Body of pancreas (tissue), 4 donors: ENCODE data around the gene NAT14. TPM values are rescaled to one million over a fixed set of nuclear protein-coding genes. Genes with fewer than 3 reads are reported as not detected.

Source experiments
- ATAC-seq: fragments of 150-250 bp; one replicate; pipeline ENCODE4 v1.9.1; 2016
- DNase-seq, 4 donors: peaks; one replicate each; pipeline ENCODE4 v3.0.0-alpha.2; 2019
- H3K27ac ChIP-seq, 4 donors: fragments of 200-600 bp; sonication (generic); 1 replicate in 3 of 4; 2 replicates in 1 of 4; pipeline versions ENCODE4 v1.5.1 to v1.6.1; 2016 to 2019; ENCODE audit warnings: mild to moderate bottlenecking in 1 of 4, mixed read lengths in 1 of 4, moderate library complexity in 1 of 4
- H3K27me3 ChIP-seq, 2 donors: fragments of 200-600 bp; sonication (generic); one replicate each; pipeline ENCODE4 v1.6.0; 2016; ENCODE audit warnings: mild to moderate bottlenecking in 1 of 2
- H3K36me3 ChIP-seq, 2 donors: fragments of 200-600 bp; sonication (generic); replicated peaks in 1 of 2; 2 replicates each; pipeline ENCODE4 v1.5.1; 2016; ENCODE audit warnings: low read depth in 2 of 2; ENCODE audit not compliant: insufficient read depth in 1 of 2
- H3K4me1 ChIP-seq: fragments of 200-600 bp; sonication (generic); one replicate; pipeline ENCODE4 v1.6.0; 2016
- H3K4me3 ChIP-seq, 2 donors: fragments of 200-600 bp; sonication (generic); 1 replicate in 1 of 2; 2 replicates in 1 of 2; pipeline ENCODE4 v1.5.1; 2016 to 2019
- H3K9me3 ChIP-seq, 3 donors: fragments of 200-600 bp; sonication (generic); 1 replicate in 2 of 3; 2 replicates in 1 of 3; pipeline ENCODE4 v1.5.1; 2016
- CTCF ChIP-seq, 7 experiments: fragments of 450-650 bp in 4 of 7; fragments of 200-600 bp in 3 of 7; sonication (generic) in 3 of 7; IDR thresholded peaks; one replicate each; pipeline ENCODE4 v1.5.1; 2016 to 2019; ENCODE audit warnings: antibody characterized with exemption in 7 of 7
- POLR2A ChIP-seq, 3 donors: fragments of 450-650 bp; IDR thresholded peaks; one replicate each; pipeline ENCODE4 v1.6.1; 2016; ENCODE audit warnings: antibody characterized with exemption in 3 of 3, mild to moderate bottlenecking in 2 of 3
- WGBS, 2 donors: methylation state at CpG; one replicate each; pipeline ENCODE4 v1.1.5; 2017; 5-methylcytosine and 5-hydroxymethylcytosine counted together
- intact Hi-C: fragments of 100-400 bp; cut with DNase I; formaldehyde crosslinking; loops from one replicate; pipeline ENCODE4 v1.15.1; 2023
- total RNA-seq, 2 donors: library from RNA; depleted of rRNA; stranded (reverse); fragments of >200 nt; gene quantifications; one replicate each; pipeline ENCODE4 v1.1.0, GENCODE V29; 2016

The NAT14 gene
- total RNA-seq, 2 donors from 2014 or later = 4.2 to 8.2 TPM

GRCh38 chr19:55478364-55478763 lies 6.6 kb upstream of the NAT14 start:
- H3K4me1 ChIP-seq = peaks cover 49% of the 10 kb centered on the region
- no peak for TF ChIP-seq CTCF (IDR thresholded peaks at IDR 0.05)
- no peak for DNase-seq
- ATAC-seq = no peak
- H3K9me3 ChIP-seq = no peaks in the 10 kb centered on the region
- WGBS, 2 donors = 79 to 80% methylated on average over 12 of the region's 12 CpGs
- H3K4me3 ChIP-seq = no peak overlapping the region
- H3K27me3 ChIP-seq = no peaks in the 10 kb centered on the region
- no peaks in the 10 kb centered on the region for H3K36me3 ChIP-seq
- peak overlapping the region; percentile 60 to 76 (median 73) for H3K27ac ChIP-seq
- intact Hi-C loops = no loop called here

GRCh38 chr19:55479045-55479444 lies 5.9 kb upstream of the NAT14 start:
- H3K36me3 ChIP-seq = no peaks in the 10 kb centered on the region
- no peak overlapping the region for H3K4me3 ChIP-seq
- DNase-seq (no peak), ATAC-seq (no peak)
- 86% methylated on average over 17 of the region's 17 CpGs for WGBS, 2 donors
- H3K4me1 ChIP-seq = peaks cover 50% of the 10 kb centered on the region
- intact Hi-C loops = no loop called here
- no peaks in the 10 kb centered on the region for H3K9me3 ChIP-seq
- H3K27me3 ChIP-seq = no peaks in the 10 kb centered on the region
- no peak for TF ChIP-seq POLR2A (IDR thresholded peaks at IDR 0.05)
- no peak for TF ChIP-seq CTCF (IDR thresholded peaks at IDR 0.05)
- H3K27ac ChIP-seq = peak overlapping the region; percentile 60 to 76 (median 73)

GRCh38 chr19:55479451-55480230 lies 5.3 kb upstream of the NAT14 start:
- no peak overlapping the region for H3K4me3 ChIP-seq
- H3K9me3 ChIP-seq = no peaks in the 10 kb centered on the region
- TF ChIP-seq CTCF (IDR thresholded peaks at IDR 0.05) (no peak), POLR2A (IDR thresholded peaks at IDR 0.05) (no peak)
- H3K4me1 ChIP-seq = peaks cover 56% of the 10 kb centered on the region
- intact Hi-C loops = no loop called here
- H3K36me3 ChIP-seq = no peaks in the 10 kb centered on the region
- DNase-seq = peak; percentile 59 to 82 (median 74)
- WGBS, 2 donors = 36 to 41% methylated on average over 14 to 15 of the region's 15 CpGs
- ATAC-seq = peak; percentile 28
- no peaks in the 10 kb centered on the region for H3K27me3 ChIP-seq
- H3K27ac ChIP-seq = peak overlapping the region; percentile 60 to 76 (median 73)

- Histone ChIP-seq H3K9me3 (no peaks in the 10 kb centered on the region), H3K36me3 (no peaks in the 10 kb centered on the region), H3K27ac (no peak overlapping the region), H3K27me3 (no peaks in the 10 kb centered on the region), H3K4me1 (peaks cover 64% of the 10 kb centered on the region), H3K4me3 (no peak overlapping the region)
- 93% methylated on average over 26 to 45 of the region's 52 CpGs for WGBS, 2 donors
- intact Hi-C loops = no loop called here
- no peak for TF ChIP-seq POLR2A (IDR thresholded peaks at IDR 0.05)
- TF ChIP-seq CTCF (IDR thresholded peaks at IDR 0.05) = no peak
- DNase-seq = no peak
- no peak for ATAC-seq
These were observed 3.7 kb upstream of the NAT14 start for GRCh38 chr19:55481148-55481793.
